Caki2 (cell line): ENCODE measurements around the gene ZNF490. TPM values are rescaled to one million over a fixed set of nuclear protein-coding genes. Genes with fewer than 3 reads are reported as not detected.
A peak's percentile ranks its signal among the peaks of the same experiment; 100 is the strongest.

Experiments used
- DNase-seq: peaks from one replicate; pipeline ENCODE4 v3.0.0-alpha.2; 2015; ENCODE audit warnings: low read depth
- in situ Hi-C: cut with HindIII; loops from 2 replicates; pipeline ENCODE4 v1.10.0; 2016; ENCODE audit warnings: low sequenced_read_pairs, low pct_unique_long_range_greater_than_20kb, mixed read lengths
- total RNA-seq: library from RNA; depleted of rRNA; stranded (reverse); fragments of >200 nt; shearing (Covaris generic); gene quantifications from 2 replicates; pipeline ENCODE4 v1.2.3, GENCODE V29; 2014; ENCODE audit warnings: low replicate concordance; rRNA removed

Gene ZNF490
- total RNA-seq, 1 experiment from 2014 or later: 6.7 TPM

DNA sequence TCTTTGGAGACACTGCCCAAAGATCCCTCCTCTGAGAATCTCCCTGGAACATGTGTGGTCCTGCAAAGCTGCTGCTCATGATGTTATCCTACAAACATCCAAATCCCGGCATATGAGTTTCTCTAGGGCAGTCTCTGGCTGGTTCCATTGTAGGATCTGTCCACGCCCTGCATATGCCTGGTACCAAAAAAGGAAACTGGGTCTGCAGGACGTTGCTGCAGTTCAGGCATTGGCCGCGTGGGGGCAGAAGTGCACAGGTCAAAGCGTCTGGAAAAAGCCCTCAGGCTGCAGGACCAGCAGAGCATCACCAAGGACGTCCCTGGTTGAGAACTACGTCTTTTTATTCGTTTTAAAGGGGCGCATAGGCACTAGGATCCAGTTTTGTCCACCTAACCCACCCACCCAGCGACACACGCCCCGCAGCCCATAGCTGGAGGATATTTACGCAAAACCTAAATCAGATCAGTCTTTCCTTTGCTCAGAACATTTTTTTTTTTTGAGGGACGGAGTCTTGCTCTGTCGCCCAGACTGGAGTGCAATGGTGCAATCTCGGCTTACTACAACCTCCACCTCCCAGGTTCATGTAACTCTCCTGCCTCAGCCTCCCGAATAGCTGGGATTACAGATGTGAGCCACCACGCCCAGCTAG is 46.5 kb downstream of the ZNF490 start:
- peak; percentile 71 for DNase-seq
- in situ Hi-C loops: no loop called here

DNA sequence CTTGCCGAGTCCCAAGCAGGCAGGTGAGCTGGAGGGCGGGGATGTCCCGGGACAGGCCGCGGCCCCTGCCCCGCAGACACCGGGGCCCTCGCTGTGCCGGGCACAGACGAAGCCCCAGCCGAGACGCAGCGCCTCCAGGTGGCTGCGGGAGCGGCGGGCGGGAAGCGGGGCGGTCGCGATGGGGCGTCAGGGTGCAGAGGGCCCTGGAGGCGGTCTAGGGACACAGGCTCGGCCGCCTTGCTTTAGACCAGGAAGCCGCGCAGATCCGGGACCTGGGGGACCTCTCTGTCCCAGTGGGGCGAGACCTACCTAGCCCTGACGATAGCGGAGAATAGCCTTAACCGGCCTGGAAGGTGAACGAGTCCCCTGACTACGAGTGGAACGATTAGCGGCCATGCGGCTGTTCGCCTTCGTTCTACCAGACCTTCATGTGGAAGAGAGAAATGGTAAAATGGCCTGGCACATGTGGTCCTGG is 55.1 kb downstream of the ZNF490 start:
- in situ Hi-C loops: no loop called here
- DNase-seq: no peak

DNA sequence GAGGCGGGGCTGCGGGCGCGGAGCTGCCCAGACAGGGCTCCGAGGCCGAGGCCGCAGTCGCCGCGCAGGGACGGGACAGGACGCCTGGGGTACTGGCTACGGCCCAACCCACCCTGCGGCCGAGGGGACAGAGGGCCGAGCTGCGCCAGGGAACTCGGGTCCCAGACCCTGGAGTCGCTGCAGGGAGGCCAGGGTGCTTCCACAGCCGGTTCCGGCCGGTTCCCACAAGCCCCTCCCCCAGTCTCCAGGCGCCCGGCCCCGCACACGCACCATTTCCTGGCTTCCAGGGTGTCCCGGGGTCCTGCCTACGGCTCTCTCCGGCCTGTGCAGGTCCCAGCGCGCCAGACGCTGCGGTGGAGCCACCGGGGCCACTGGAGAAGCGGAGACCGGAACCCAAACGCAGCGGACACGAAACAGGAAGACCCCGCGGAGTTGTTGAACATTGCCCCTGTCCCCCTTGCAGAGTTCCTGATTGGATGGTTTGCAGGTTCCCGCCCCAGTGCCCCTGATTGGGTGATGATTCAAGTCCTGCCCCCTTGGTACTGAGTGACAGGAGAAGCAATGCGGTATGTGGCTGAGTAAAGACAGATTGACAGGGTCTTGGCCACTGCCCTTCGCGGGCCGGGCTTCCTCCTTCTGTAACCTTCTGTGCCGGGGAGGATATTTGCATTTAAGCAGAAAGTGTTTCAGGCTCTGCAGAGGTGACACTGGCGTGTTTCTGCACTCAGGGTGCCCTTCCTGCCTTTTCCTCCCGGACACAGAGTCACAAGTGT is 59.4 kb downstream of the ZNF490 start, which contains the start of gene ZNF564:
Gene ZNF564 (minus strand): TSS at position 423 of the 773 bp plus-strand sequence. CDS start 150 bp downstream, at position 273.
- in situ Hi-C loops: no loop called here

DNA sequence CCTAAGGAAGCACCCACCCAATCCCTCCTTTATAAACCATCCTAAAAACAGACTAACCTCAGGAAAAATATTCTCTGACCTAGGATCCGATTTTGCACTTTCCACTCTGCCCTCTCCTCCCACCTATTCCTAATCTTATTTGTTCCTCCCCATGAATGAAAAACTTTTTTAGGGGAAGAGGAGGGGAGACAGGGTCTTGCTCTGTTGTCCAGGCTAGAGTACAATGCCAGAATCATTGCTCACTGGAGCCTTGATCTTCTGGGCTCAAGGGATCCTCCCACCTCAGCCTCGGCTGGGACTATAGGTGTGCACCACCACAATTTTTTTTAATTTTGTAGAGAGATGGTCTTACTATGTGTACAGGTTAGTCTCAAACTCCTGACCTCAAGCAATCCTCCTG is 63.7 kb downstream of the ZNF490 start:
- in situ Hi-C loops: no loop called here
- no peak for DNase-seq

More for the DNA sequence above, 59.4 kb downstream of the ZNF490 start, which contains the start of gene ZNF564:
- DNase-seq: peak; percentile 99

DNA sequence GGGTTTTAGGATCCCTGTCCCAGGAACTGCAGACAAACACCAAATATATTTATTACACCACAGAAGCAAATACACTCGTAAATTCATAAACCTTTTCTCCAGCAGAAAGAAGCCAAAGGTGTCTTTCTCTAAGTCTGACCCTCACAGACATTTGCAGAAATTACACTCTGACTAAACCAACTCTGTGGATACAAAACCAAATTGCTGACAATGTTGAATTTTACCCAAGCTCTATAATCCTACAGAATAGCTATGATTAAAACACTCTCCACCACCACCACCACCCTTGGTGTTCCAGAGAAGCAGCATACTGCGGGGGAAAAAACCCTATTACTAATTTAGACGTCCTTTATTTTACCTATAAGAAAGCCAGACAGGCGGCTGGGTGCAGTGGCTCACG is 64.5 kb downstream of the ZNF490 start:
- DNase-seq: no peak
- in situ Hi-C loops: no loop called here

- in situ Hi-C loops: no loop called here
- DNase-seq: no peak
Measured at GRCh38 chr19:12545267-12545666, 65.3 kb downstream of the ZNF490 start.

GRCh38 chr19:12544401-12544876 is 66.2 kb downstream of the ZNF490 start:
- DNase-seq: no peak
- in situ Hi-C loops: no loop called here

- in situ Hi-C loops: no loop called here
- no peak for DNase-seq
Measured at GRCh38 chr19:12543855-12544254, 66.8 kb downstream of the ZNF490 start.

Other genes with a start within 250 kb of the ZNF490 start
- 0.84 TPM in 2 replicates for gene ZNF442, start 245.1 kb downstream of the ZNF490 start, total RNA-seq
- 4.8 and 6.8 TPM in 2 replicates for gene ZNF799, start 209.5 kb downstream of the ZNF490 start, total RNA-seq
- gene ZNF443, start 169.8 kb downstream of the ZNF490 start, total RNA-seq: 8.7 and 17.2 TPM in 2 replicates
- gene ZNF709, start 126.0 kb downstream of the ZNF490 start, total RNA-seq: 1.1 and 5.2 TPM in 2 replicates
- 1.9 and 12.8 TPM in 2 replicates for gene ZNF564, start 59.3 kb downstream of the ZNF490 start, total RNA-seq
- gene ZNF791, start 107 bp upstream of the ZNF490 start, total RNA-seq: 5.5 and 9.8 TPM in 2 replicates
- gene MAN2B1, start 55.9 kb upstream of the ZNF490 start, total RNA-seq: 72.5 and 82.9 TPM in 2 replicates
- gene WDR83, start 56.0 kb upstream of the ZNF490 start, total RNA-seq: 20.6 and 22.6 TPM in 2 replicates
- 93.6 and 111 TPM in 2 replicates for gene DHPS, start 71.1 kb upstream of the ZNF490 start, total RNA-seq
- not detected in 2 replicates for gene GNG14, start 77.2 kb upstream of the ZNF490 start, total RNA-seq
- 43.4 and 44.8 TPM in 2 replicates for gene FBXW9, start 85.8 kb upstream of the ZNF490 start, total RNA-seq
- 35.2 and 39.7 TPM in 2 replicates for gene TNPO2, start 113.1 kb upstream of the ZNF490 start, total RNA-seq
- gene TRIR, start 123.9 kb upstream of the ZNF490 start, total RNA-seq: 607 and 626 TPM in 2 replicates
- 210 and 211 TPM in 2 replicates for gene GET3, start 126.7 kb upstream of the ZNF490 start, total RNA-seq
- gene BEST2, start 141.0 kb upstream of the ZNF490 start, total RNA-seq: not detected in 2 replicates
- 17.8 and 18.1 TPM in 2 replicates for gene HOOK2, start 164.7 kb upstream of the ZNF490 start, total RNA-seq
- 63.3 and 74.5 TPM in 2 replicates for gene JUNB, start 180.7 kb upstream of the ZNF490 start, total RNA-seq
- gene PRDX2, start 191.0 kb upstream of the ZNF490 start, total RNA-seq: not detected in 2 replicates
- not detected in 2 replicates for gene THSD8, start 191.3 kb upstream of the ZNF490 start, total RNA-seq
- 94.5 and 126 TPM in 2 replicates for gene RNASEH2A, start 195.8 kb upstream of the ZNF490 start, total RNA-seq
- gene RTBDN, start 223.8 kb upstream of the ZNF490 start, total RNA-seq: not detected in 2 replicates
- 1.8 and 20.8 TPM in 2 replicates for gene MAST1, start 227.7 kb upstream of the ZNF490 start, total RNA-seq